Hindlimb muscle (tissue), 1 donor: Measurements from ENCODE around the gene EBLN2. TPM values are rescaled to one million over a fixed set of nuclear protein-coding genes. Genes with fewer than 3 reads are reported as not detected.
"Not testable (repeated sequence)": the region's sequence is repeated elsewhere in the genome, so short reads cannot be mapped to it uniquely, and the experiment has no call there.

ENCODE experiments used
- DNase-seq: peaks from one replicate; pipeline ENCODE4 v3.0.0-alpha.2; 2013
- polyA plus RNA-seq: library from polyadenylated mRNA; unstranded; fragments of 120-200 nt; gene quantifications from one replicate; pipeline ENCODE4 v1.2.1, GENCODE V29; 2013; ENCODE audit not compliant: insufficient read length

EBLN2 gene
- polyA plus RNA-seq, 1 donor = 4.0 TPM

- DNase-seq = not testable (repeated sequence)
These were observed 4.8 kb downstream of the EBLN2 start for GRCh38 chr3:73066243-73066642.

GRCh38 chr3:73068419-73068818, 7.0 kb downstream of the EBLN2 start:
- DNase-seq = no peak

GRCh38 chr3:73069187-73069586, 7.7 kb downstream of the EBLN2 start:
- DNase-seq = no peak

GRCh38 chr3:73069775-73070444, 8.5 kb downstream of the EBLN2 start:
- no peak for DNase-seq

- no peak for DNase-seq
These were observed 9.5 kb downstream of the EBLN2 start for GRCh38 chr3:73070675-73071575.

- no peak for DNase-seq
These were observed 10.5 kb downstream of the EBLN2 start for GRCh38 chr3:73071952-73072351.

GRCh38 chr3:73072634-73073033, 11.2 kb downstream of the EBLN2 start:
- no peak for DNase-seq

- no peak for DNase-seq
These were observed 11.7 kb downstream of the EBLN2 start for GRCh38 chr3:73073091-73073707.

- DNase-seq = no peak
These were observed 13.3 kb downstream of the EBLN2 start for GRCh38 chr3:73074781-73075180.

GRCh38 chr3:73080216-73080966, 18.9 kb downstream of the EBLN2 start:
- no peak for DNase-seq

GRCh38 chr3:73081140-73081539, 19.7 kb downstream of the EBLN2 start:
- no peak for DNase-seq

GRCh38 chr3:73084170-73084569, 22.7 kb downstream of the EBLN2 start:
- DNase-seq = no peak

GRCh38 chr3:73086071-73086494, 24.6 kb downstream of the EBLN2 start:
- peak; percentile 53 for DNase-seq

GRCh38 chr3:73094129-73094528, 32.7 kb downstream of the EBLN2 start:
- DNase-seq = no peak

- no peak for DNase-seq
These were observed 33.5 kb downstream of the EBLN2 start for GRCh38 chr3:73094951-73095350.

- DNase-seq = no peak
These were observed 34.7 kb downstream of the EBLN2 start for GRCh38 chr3:73096169-73096568.

GRCh38 chr3:73098026-73098425, 36.6 kb downstream of the EBLN2 start:
- DNase-seq = no peak

GRCh38 chr3:73098873-73099272, 37.4 kb downstream of the EBLN2 start:
- DNase-seq = no peak

- peak; percentile 87 for DNase-seq
These were observed 39.5 kb downstream of the EBLN2 start for GRCh38 chr3:73100741-73101559.

- no peak for DNase-seq
These were observed 40.4 kb downstream of the EBLN2 start for GRCh38 chr3:73101881-73102280.

- DNase-seq = no peak
These were observed 45.8 kb downstream of the EBLN2 start for GRCh38 chr3:73107215-73107614.
